Testis (tissue), 3 donors: Measurements from ENCODE around the gene ZHX3. TPM values are rescaled to one million over a fixed set of nuclear protein-coding genes. Genes with fewer than 3 reads are reported as not detected.
A peak's percentile ranks its signal among the peaks of the same experiment; 100 is the strongest.

Experiments used
- DNase-seq: peaks from one replicate; pipeline ENCODE4 v3.0.0-alpha.2; 2019
- H3K27ac ChIP-seq, 2 donors: fragments of 200-600 bp; sonication (generic); one replicate each; pipeline ENCODE4 v1.5.1; 2019
- H3K27me3 ChIP-seq: fragments of 200-600 bp; sonication (generic); one replicate; pipeline ENCODE4 v1.5.1; 2019
- H3K36me3 ChIP-seq: fragments of 200-600 bp; sonication (generic); one replicate; pipeline ENCODE4 v1.5.1; 2017; ENCODE audit warnings: low read depth; ENCODE audit errors: missing control alignments
- H3K4me1 ChIP-seq: fragments of 200-600 bp; sonication (generic); one replicate; pipeline ENCODE4 v1.5.1; 2019
- H3K4me3 ChIP-seq, 2 donors: fragments of 200-600 bp; sonication (generic); one replicate each; pipeline ENCODE4 v1.5.1; 2017 to 2019
- H3K9me3 ChIP-seq: fragments of 200-600 bp; sonication (generic); one replicate; pipeline ENCODE4 v1.5.1; 2017
- POLR2A ChIP-seq: fragments of 450-650 bp; IDR thresholded peaks from one replicate; pipeline ENCODE4 v1.6.1; 2017; ENCODE audit warnings: antibody characterized with exemption, mild to moderate bottlenecking, moderate library complexity
- WGBS, 2 donors: methylation state at CpG; one replicate each; pipeline ENCODE4 v1.1.5; 2018; 5-methylcytosine and 5-hydroxymethylcytosine counted together
- intact Hi-C: fragments of 100-400 bp; cut with DNase I; formaldehyde crosslinking; loops from one replicate; pipeline ENCODE4 v1.15.1; 2023; ENCODE audit warnings: low total_unique reads
- polyA plus RNA-seq: library from polyadenylated mRNA; stranded (reverse); fragments of 350-450 nt; fragmentation: Illumina TruSeq; extraction: RNeasy Lipid Tissue Mini Kit (QIAGEN cat#74804); gene quantifications from one replicate; pipeline ENCODE4 v1.2.3, GENCODE V29; 2014; ENCODE audit warnings: low read depth, low replicate concordance; ENCODE audit not compliant: insufficient read depth
- total RNA-seq, 2 donors: library from RNA; depleted of rRNA; stranded (reverse); fragments of >200 nt; gene quantifications; one replicate each; pipeline ENCODE4 v1.2.3, GENCODE V29; 2016
- TF ChIP-seq, protein P1 (sequence below), 3 experiments: fragments of 450-650 bp in 2 of 3; fragments of 200-600 bp in 1 of 3; sonication (generic) in 1 of 3; IDR thresholded peaks; one replicate each; pipeline ENCODE4 v1.5.1; 2016 to 2019; ENCODE audit warnings: antibody characterized with exemption in 3 of 3, mild to moderate bottlenecking in 2 of 3, moderate library complexity in 1 of 3

Gene ZHX3
- total and polyA plus RNA-seq, 3 donors from 2014 or later, result 35.1 to 103 (median 55.7) TPM

GRCh38 chr20:41329435-41330342 lies 12.2 kb upstream of the ZHX3 start:
- no peaks in the 10 kb centered on the region for H3K36me3 ChIP-seq
- no peaks in the 10 kb centered on the region for H3K9me3 ChIP-seq
- no peak for TF ChIP-seq POLR2A
- TF ChIP-seq, protein P1, sequence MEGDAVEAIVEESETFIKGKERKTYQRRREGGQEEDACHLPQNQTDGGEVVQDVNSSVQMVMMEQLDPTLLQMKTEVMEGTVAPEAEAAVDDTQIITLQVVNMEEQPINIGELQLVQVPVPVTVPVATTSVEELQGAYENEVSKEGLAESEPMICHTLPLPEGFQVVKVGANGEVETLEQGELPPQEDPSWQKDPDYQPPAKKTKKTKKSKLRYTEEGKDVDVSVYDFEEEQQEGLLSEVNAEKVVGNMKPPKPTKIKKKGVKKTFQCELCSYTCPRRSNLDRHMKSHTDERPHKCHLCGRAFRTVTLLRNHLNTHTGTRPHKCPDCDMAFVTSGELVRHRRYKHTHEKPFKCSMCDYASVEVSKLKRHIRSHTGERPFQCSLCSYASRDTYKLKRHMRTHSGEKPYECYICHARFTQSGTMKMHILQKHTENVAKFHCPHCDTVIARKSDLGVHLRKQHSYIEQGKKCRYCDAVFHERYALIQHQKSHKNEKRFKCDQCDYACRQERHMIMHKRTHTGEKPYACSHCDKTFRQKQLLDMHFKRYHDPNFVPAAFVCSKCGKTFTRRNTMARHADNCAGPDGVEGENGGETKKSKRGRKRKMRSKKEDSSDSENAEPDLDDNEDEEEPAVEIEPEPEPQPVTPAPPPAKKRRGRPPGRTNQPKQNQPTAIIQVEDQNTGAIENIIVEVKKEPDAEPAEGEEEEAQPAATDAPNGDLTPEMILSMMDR (IDR thresholded peaks at IDR 0.05), result no peak
- WGBS, 2 donors, result 38 to 44% methylated on average over 14 of the region's 14 CpGs
- peak overlapping the region; percentile 72 to 85 for H3K27ac ChIP-seq
- peaks cover 11% of the 10 kb centered on the region for H3K4me1 ChIP-seq
- intact Hi-C loops, result loop anchor here (10.0 kb wide), 1 partner anchor 155 kb away; no protein-coding TSS in a partner anchor
- peak; percentile 71 for DNase-seq
- H3K4me3 ChIP-seq, result no peak overlapping the region
- no peaks in the 10 kb centered on the region for H3K27me3 ChIP-seq

- DNase-seq, result no peak
- H3K27ac ChIP-seq, result no peak overlapping the region
- WGBS, 2 donors, result 90 to 93% methylated on average over 5 of the region's 5 CpGs
- H3K27me3 ChIP-seq, result no peaks in the 10 kb centered on the region
- H3K4me3 ChIP-seq, result no peak overlapping the region
- TF ChIP-seq, protein P1 (IDR thresholded peaks at IDR 0.05), result no peak
- no peak for TF ChIP-seq POLR2A
- H3K4me1 ChIP-seq, result peaks cover 11% of the 10 kb centered on the region
- H3K9me3 ChIP-seq, result no peaks in the 10 kb centered on the region
- H3K36me3 ChIP-seq, result no peaks in the 10 kb centered on the region
- intact Hi-C loops, result no loop called here
These were observed 9.6 kb upstream of the ZHX3 start for GRCh38 chr20:41327178-41327577.

- Histone ChIP-seq H3K4me1 (peaks cover 14% of the 10 kb centered on the region), H3K27ac (no peak overlapping the region), H3K4me3 (no peak overlapping the region), H3K36me3 (no peaks in the 10 kb centered on the region), H3K9me3 (no peaks in the 10 kb centered on the region), H3K27me3 (no peaks in the 10 kb centered on the region)
- intact Hi-C loops, result no loop called here
- TF ChIP-seq, protein P1 (IDR thresholded peaks at IDR 0.05), result no peak
- TF ChIP-seq POLR2A, result no peak
- WGBS, 2 donors, result 88 to 97% methylated on average over 1 of the region's 1 CpG
- no peak for DNase-seq
These were observed 3.4 kb upstream of the ZHX3 start for GRCh38 chr20:41320976-41321375.

DNA sequence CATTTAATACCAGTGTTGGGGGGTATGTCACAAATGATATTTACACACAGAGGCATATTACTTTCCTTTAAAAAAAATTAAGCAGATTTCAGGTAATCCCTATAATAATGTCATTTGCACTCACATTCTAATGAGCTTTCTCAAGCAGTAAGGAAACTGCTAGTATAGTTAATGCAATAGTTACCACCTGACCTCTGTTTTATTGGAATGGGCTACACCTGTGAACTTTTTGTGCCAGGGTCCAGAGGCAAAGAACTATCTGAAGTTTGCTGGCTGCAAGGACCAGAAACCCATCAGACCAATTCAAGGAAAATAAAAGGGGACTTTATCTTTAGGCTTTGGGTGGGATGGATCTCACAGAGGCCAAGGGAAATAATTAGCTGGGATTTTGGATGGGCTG lies 2.9 kb upstream of the ZHX3 start:
- intact Hi-C loops, result no loop called here

More for the DNA sequence above, 2.9 kb upstream of the ZHX3 start:
- Histone ChIP-seq H3K36me3 (no peaks in the 10 kb centered on the region), H3K27ac (no peak overlapping the region), H3K9me3 (no peaks in the 10 kb centered on the region), H3K4me1 (peaks cover 19% of the 10 kb centered on the region), H3K4me3 (no peak overlapping the region), H3K27me3 (no peaks in the 10 kb centered on the region)
- no peak for TF ChIP-seq POLR2A
- TF ChIP-seq, protein P1 (IDR thresholded peaks at IDR 0.05), result no peak
- DNase-seq, result no peak
